Measurements from ENCODE around the gene B3GALT6. TPM values are rescaled to one million over a fixed set of nuclear protein-coding genes. Genes with fewer than 3 reads are reported as not detected.

B3GALT6 gene
- total RNA-seq, 4 donors from 2014 or later, result 1.8 to 23.5 (median 17.6) TPM

DNA sequence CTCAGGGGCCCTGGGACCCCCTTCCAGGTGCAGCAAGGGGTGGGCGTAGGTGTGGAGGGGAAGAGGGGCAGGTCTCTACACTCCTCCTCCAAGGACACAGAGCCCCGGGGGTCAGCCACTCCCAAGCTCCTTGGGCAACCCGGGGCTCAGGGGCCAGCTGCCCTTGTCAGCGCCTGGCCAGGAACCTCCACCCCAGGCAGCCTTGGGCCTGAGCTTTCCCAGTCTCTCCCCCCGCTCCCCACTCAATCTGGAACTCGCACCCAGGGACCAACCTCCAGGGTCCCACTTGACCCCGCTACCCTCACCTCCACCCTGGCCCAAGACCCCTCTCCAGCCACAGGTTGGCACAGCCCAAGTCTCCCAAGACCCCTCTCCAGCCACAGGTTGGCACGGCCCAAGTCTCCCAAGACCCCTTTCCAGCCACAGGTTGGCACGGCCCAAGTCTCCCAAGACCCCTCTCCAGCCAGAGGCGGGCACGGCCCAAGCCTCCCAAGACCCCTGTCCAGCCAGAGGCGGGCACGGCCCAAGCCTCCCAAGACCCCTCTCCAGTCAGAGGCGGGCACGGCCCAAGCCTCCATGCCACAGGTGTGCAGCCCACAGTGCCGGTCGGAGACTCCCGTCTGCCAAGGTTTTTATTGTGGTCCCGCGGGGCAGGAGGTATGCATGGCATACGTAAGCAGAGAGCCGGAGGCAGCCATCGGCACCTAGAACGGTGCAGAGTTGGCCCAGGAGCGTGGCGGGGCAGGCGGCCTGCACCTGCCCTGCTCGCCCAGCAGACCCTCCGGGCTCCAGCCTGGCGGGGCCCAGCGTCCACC lies 21.1 kb upstream of the B3GALT6 start:
- H3K4me1 ChIP-seq, result peaks cover 0 to 19% of the 10 kb centered on the region in 2 donors
- peaks cover 0 to 4% of the 10 kb centered on the region in 2 donors for H3K27me3 ChIP-seq
- intact Hi-C loops (cut with DNase I; ENCODE audit: low total_unique reads), result no loop called here
- no peaks in the 10 kb centered on the region for H3K36me3 ChIP-seq
- TF ChIP-seq POLR2A (IDR thresholded peaks at IDR 0.05), result no peak
- TF ChIP-seq, protein P1, sequence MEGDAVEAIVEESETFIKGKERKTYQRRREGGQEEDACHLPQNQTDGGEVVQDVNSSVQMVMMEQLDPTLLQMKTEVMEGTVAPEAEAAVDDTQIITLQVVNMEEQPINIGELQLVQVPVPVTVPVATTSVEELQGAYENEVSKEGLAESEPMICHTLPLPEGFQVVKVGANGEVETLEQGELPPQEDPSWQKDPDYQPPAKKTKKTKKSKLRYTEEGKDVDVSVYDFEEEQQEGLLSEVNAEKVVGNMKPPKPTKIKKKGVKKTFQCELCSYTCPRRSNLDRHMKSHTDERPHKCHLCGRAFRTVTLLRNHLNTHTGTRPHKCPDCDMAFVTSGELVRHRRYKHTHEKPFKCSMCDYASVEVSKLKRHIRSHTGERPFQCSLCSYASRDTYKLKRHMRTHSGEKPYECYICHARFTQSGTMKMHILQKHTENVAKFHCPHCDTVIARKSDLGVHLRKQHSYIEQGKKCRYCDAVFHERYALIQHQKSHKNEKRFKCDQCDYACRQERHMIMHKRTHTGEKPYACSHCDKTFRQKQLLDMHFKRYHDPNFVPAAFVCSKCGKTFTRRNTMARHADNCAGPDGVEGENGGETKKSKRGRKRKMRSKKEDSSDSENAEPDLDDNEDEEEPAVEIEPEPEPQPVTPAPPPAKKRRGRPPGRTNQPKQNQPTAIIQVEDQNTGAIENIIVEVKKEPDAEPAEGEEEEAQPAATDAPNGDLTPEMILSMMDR (IDR thresholded peaks at IDR 0.05), result no peak
- no peak overlapping the region for H3K27ac ChIP-seq
- H3K4me3 ChIP-seq, result no peak overlapping the region
- no peaks in the 10 kb centered on the region for H3K9me3 ChIP-seq
- DNase-seq, result no peak

DNA sequence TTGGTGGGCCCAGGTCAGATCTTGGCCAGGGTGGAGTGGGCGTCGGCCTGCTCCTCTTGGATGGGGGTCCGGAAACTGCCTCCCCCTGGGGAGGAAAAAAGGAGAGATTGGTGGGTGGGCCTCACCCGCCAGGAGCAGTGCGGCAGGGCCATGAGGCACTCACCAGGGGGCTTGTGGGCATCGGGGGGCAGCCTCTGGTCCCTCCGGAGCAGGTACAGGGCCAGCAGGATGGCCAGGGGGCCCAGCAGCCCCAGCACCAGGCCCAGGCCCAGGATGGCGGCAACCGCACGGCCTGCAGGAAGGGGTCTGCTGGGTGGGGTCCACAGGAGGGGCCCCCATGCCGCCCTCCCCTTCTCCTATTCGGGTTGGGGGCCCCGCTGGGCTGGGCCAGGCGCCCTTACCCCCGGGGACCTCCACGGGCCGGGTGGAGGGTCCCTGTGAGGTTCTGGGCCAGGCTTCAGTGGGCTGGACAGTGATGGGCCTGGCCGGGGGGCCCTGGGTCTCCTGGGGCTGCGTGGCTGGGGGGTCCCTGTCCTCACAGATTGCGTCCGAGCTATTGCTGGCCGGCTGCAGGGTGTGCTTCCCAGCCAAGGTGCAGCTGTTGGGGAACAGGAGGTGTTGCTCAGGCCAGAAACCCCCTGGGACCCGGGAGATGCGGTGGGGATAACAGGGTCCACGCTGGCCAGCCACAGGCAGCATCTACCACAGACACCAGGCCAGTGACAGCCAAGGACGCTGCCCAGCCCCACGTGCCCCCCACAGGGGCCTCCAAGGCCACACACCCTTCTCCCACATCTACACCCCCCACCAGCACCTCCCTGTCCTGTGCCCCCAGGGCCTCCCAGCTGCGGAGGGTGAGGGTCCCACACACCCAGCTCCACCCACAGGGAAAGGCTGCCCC lies 20.2 kb upstream of the B3GALT6 start:
- TF ChIP-seq POLR2A (IDR thresholded peaks at IDR 0.05), result no peak
- TF ChIP-seq, protein P1 (IDR thresholded peaks at IDR 0.05), result no peak
- intact Hi-C loops (cut with DNase I; ENCODE audit: low total_unique reads), result no loop called here
- no peak overlapping the region for H3K27ac ChIP-seq
- no peak overlapping the region for H3K4me3 ChIP-seq
- DNase-seq, result no peak
- H3K9me3 ChIP-seq, result no peaks in the 10 kb centered on the region
- peaks cover 0 to 12% of the 10 kb centered on the region in 2 donors for H3K4me1 ChIP-seq
- H3K27me3 ChIP-seq, result peaks cover 0 to 4% of the 10 kb centered on the region in 2 donors
- no peaks in the 10 kb centered on the region for H3K36me3 ChIP-seq

DNA sequence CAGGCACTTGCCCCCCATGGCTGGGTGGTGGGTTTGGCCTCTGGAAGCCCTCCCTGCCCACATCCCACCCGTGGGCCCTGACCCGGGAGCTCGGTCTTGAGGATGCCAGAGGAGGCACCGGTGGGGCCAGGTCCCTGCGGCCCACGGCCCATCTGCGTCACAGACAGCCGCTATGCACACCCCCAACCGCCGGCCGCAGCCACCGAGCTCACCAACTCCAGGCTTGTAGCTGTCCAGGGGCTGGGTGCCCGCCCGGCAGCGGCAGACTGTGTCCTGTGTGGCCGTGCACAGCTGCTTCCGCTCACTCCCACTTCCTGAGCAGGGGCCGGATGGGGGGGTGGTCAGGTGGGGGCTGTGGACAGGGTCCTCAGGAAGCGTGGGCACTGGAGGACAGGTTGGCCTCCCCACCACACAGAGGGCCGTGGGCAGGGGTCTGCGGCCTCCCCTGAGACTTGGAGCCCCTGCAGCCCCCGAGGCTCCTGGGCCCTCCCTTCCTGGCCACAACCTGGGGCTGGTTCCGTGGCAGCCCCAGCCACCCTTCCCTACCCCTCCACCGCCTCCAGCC lies 19.2 kb upstream of the B3GALT6 start:
- no peaks in the 10 kb centered on the region for H3K9me3 ChIP-seq
- intact Hi-C loops (cut with DNase I; ENCODE audit: low total_unique reads), result no loop called here
- H3K4me3 ChIP-seq, result no peak overlapping the region
- peaks cover 0 to 12% of the 10 kb centered on the region in 2 donors for H3K4me1 ChIP-seq
- no peak for TF ChIP-seq POLR2A (IDR thresholded peaks at IDR 0.05)
- TF ChIP-seq, protein P1 (IDR thresholded peaks at IDR 0.05), result no peak
- H3K36me3 ChIP-seq, result no peaks in the 10 kb centered on the region
- no peaks in the 10 kb centered on the region for H3K27me3 ChIP-seq
- no peak overlapping the region for H3K27ac ChIP-seq
- DNase-seq, result no peak

DNA sequence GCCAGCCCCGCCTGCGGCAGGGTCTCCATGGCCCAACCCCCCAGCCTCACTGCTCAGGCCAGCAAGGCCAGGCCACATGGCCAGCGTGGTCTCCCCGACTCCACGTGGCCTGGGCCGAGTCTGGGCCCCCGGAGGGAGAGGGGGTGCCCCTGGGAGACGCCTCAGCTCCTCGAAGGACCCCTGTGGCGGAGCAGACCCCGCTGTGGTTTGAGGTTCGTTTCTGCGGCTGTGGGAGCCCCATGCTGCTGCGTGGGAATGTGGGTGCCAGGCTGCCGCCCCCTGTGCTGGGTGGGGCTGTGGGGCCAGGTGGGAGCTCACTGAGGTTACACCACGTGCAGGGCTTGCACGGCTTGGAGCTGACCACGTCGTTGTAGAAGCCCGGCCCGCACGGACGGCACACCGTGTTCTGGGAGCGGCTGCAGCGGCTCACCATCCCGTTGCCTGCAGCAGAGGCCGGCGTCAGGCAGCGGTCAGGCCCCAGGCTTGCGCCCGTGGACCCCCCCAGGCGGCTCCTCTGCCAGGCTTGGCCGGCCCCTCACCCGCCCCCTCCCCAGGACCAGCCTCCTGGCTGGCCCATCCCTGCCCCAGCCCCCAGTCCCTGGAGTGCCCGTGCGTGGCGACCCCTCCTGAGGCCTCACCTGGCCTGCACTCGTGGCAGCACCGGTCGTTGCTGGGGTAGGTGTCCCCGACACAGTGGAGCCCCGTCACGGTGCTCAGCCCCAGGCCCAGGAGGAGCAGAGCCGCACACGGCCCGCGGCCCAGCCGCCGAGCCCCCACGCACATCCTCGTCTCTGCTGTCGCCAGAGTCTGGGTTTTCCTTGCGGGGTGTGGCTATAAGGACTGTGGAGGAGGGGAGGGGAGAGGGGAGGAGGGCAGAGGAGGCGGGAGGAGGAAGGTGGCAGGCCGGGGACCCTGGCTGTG lies 18.4 kb upstream of the B3GALT6 start, which contains the start of gene TNFRSF4:
TNFRSF4 (minus strand) TSS at position 809 of the 921 bp plus-strand sequence; CDS start at position 783, 26 bp downstream.
- intact Hi-C loops (cut with DNase I; ENCODE audit: low total_unique reads), result no loop called here
- Histone ChIP-seq H3K27ac (no peak within 1 kb of the TSS), H3K4me1 (peaks cover 0 to 6% of the 10 kb centered on the region in 2 donors), H3K27me3 (no peaks in the 10 kb centered on the region), H3K9me3 (no peaks in the 10 kb centered on the region), H3K36me3 (no peaks in the 10 kb centered on the region), H3K4me3 (no peak within 1 kb of the TSS)
- DNase-seq, result no peak
- TF ChIP-seq, protein P1 (IDR thresholded peaks at IDR 0.05), result no peak
- TF ChIP-seq POLR2A (IDR thresholded peaks at IDR 0.05), result no peak

Measured in uterus (tissue), 4 donors.